Activated T-cell treated with anti-CD3 and anti-CD28 coated beads, Interleukin-2, amount 50 U/mL, for 24 hours (primary cell): ENCODE data around the gene NDRG4.

ENCODE experiments used
- DNase-seq: peaks from one replicate; pipeline ENCODE4 v3.0.0-alpha.2; 2020
- H3K27ac Mint-ChIP-seq: 2 replicates; pipeline ENCODE4 v1.8.0; 2020; ENCODE audit warnings: mild to moderate bottlenecking, mixed read lengths
- H3K27me3 Mint-ChIP-seq: 2 replicates; pipeline ENCODE4 v1.8.0; 2020; ENCODE audit warnings: mixed read lengths
- H3K36me3 Mint-ChIP-seq: 2 replicates; pipeline ENCODE4 v1.8.0; 2020; ENCODE audit warnings: low read depth, mixed read lengths
- H3K4me1 Mint-ChIP-seq: 2 replicates; pipeline ENCODE4 v1.8.0; 2020; ENCODE audit warnings: low read depth, mixed read lengths
- H3K4me3 Mint-ChIP-seq: 2 replicates; pipeline ENCODE4 v1.8.0; 2020; ENCODE audit warnings: mild to moderate bottlenecking, moderate library complexity, mixed read lengths
- H3K9me3 Mint-ChIP-seq: 2 replicates; pipeline ENCODE4 v1.8.0; 2020; ENCODE audit warnings: mixed read lengths

Gene NDRG4

GRCh38 chr16:58499615-58500351 is at the start of gene NDRG4:
Gene NDRG4, plus strand, starts transcription at chr16:58500143. Its CDS starts 106 bp downstream, at chr16:58500249.
- Mint-ChIP-seq H3K36me3 (no peaks in the 10 kb centered on the region), H3K4me1 (peaks cover 25% of the 10 kb centered on the region), H3K27me3 (peaks cover 24% of the 10 kb centered on the region), H3K9me3 (no peaks in the 10 kb centered on the region), H3K4me3 (peak within 1 kb of the TSS; percentile 68), H3K27ac (no peak within 1 kb of the TSS)
- peak; percentile 54 for DNase-seq

GRCh38 chr16:58450590-58450989 is 49.4 kb upstream of the NDRG4 start:
- Mint-ChIP-seq H3K27me3 (peaks cover 12% of the 10 kb centered on the region), H3K27ac (no peak overlapping the region), H3K4me1 (peaks cover 1% of the 10 kb centered on the region), H3K9me3 (no peaks in the 10 kb centered on the region), H3K36me3 (no peaks in the 10 kb centered on the region), H3K4me3 (no peak overlapping the region)
- DNase-seq: no peak

- H3K27ac Mint-ChIP-seq: no peak overlapping the region
- no peak overlapping the region for H3K4me3 Mint-ChIP-seq
- DNase-seq: no peak
- no peaks in the 10 kb centered on the region for H3K9me3 Mint-ChIP-seq
- peaks cover 12% of the 10 kb centered on the region for H3K27me3 Mint-ChIP-seq
- H3K36me3 Mint-ChIP-seq: no peaks in the 10 kb centered on the region
- peaks cover 1% of the 10 kb centered on the region for H3K4me1 Mint-ChIP-seq
Measured at GRCh38 chr16:58451265-58451689, 48.7 kb upstream of the NDRG4 start.

- no peak overlapping the region for H3K27ac Mint-ChIP-seq
- H3K9me3 Mint-ChIP-seq: no peaks in the 10 kb centered on the region
- peaks cover 1% of the 10 kb centered on the region for H3K4me1 Mint-ChIP-seq
- no peak for DNase-seq
- no peak overlapping the region for H3K4me3 Mint-ChIP-seq
- peaks cover 12% of the 10 kb centered on the region for H3K27me3 Mint-ChIP-seq
- H3K36me3 Mint-ChIP-seq: no peaks in the 10 kb centered on the region
Measured at GRCh38 chr16:58451945-58452401, 48.0 kb upstream of the NDRG4 start.

GRCh38 chr16:58452640-58453039 is 47.3 kb upstream of the NDRG4 start:
- Mint-ChIP-seq H3K27ac (no peak overlapping the region), H3K27me3 (peaks cover 12% of the 10 kb centered on the region), H3K4me3 (no peak overlapping the region), H3K9me3 (no peaks in the 10 kb centered on the region), H3K36me3 (no peaks in the 10 kb centered on the region), H3K4me1 (peaks cover 1% of the 10 kb centered on the region)
- DNase-seq: no peak

GRCh38 chr16:58454178-58454577 is 45.8 kb upstream of the NDRG4 start:
- no peaks in the 10 kb centered on the region for H3K36me3 Mint-ChIP-seq
- DNase-seq: no peak
- peaks cover 12% of the 10 kb centered on the region for H3K27me3 Mint-ChIP-seq
- no peak overlapping the region for H3K27ac Mint-ChIP-seq
- H3K4me1 Mint-ChIP-seq: peaks cover 5% of the 10 kb centered on the region
- no peak overlapping the region for H3K4me3 Mint-ChIP-seq
- no peaks in the 10 kb centered on the region for H3K9me3 Mint-ChIP-seq

- Mint-ChIP-seq H3K36me3 (no peaks in the 10 kb centered on the region), H3K9me3 (no peaks in the 10 kb centered on the region), H3K4me1 (peaks cover 10% of the 10 kb centered on the region), H3K4me3 (no peak overlapping the region), H3K27me3 (peaks cover 12% of the 10 kb centered on the region), H3K27ac (no peak overlapping the region)
- no peak for DNase-seq
Measured at GRCh38 chr16:58454856-58455255, 45.1 kb upstream of the NDRG4 start.

GRCh38 chr16:58455750-58456149 is 44.2 kb upstream of the NDRG4 start:
- H3K9me3 Mint-ChIP-seq: no peaks in the 10 kb centered on the region
- H3K4me1 Mint-ChIP-seq: peaks cover 10% of the 10 kb centered on the region
- DNase-seq: no peak
- H3K4me3 Mint-ChIP-seq: no peak overlapping the region
- H3K27me3 Mint-ChIP-seq: peaks cover 14% of the 10 kb centered on the region
- no peak overlapping the region for H3K27ac Mint-ChIP-seq
- H3K36me3 Mint-ChIP-seq: no peaks in the 10 kb centered on the region

GRCh38 chr16:58456193-58456592 is 43.8 kb upstream of the NDRG4 start:
- Mint-ChIP-seq H3K27ac (no peak overlapping the region), H3K36me3 (no peaks in the 10 kb centered on the region), H3K27me3 (peaks cover 18% of the 10 kb centered on the region), H3K9me3 (no peaks in the 10 kb centered on the region), H3K4me1 (peaks cover 10% of the 10 kb centered on the region), H3K4me3 (no peak overlapping the region)
- no peak for DNase-seq

GRCh38 chr16:58458606-58459343 is 41.2 kb upstream of the NDRG4 start:
- Mint-ChIP-seq H3K4me1 (peaks cover 10% of the 10 kb centered on the region), H3K36me3 (no peaks in the 10 kb centered on the region), H3K4me3 (no peak overlapping the region), H3K27ac (peak overlapping the region; percentile 5), H3K9me3 (no peaks in the 10 kb centered on the region), H3K27me3 (peaks cover 35% of the 10 kb centered on the region)
- no peak for DNase-seq

GRCh38 chr16:58459344-58460218 is 40.4 kb upstream of the NDRG4 start:
- no peaks in the 10 kb centered on the region for H3K36me3 Mint-ChIP-seq
- H3K27me3 Mint-ChIP-seq: peaks cover 33% of the 10 kb centered on the region
- H3K4me3 Mint-ChIP-seq: no peak overlapping the region
- peak overlapping the region; percentile 5 for H3K27ac Mint-ChIP-seq
- peak; percentile 52 for DNase-seq
- H3K9me3 Mint-ChIP-seq: no peaks in the 10 kb centered on the region
- peaks cover 12% of the 10 kb centered on the region for H3K4me1 Mint-ChIP-seq

- no peak overlapping the region for H3K4me3 Mint-ChIP-seq
- DNase-seq: no peak
- H3K4me1 Mint-ChIP-seq: peaks cover 14% of the 10 kb centered on the region
- no peaks in the 10 kb centered on the region for H3K36me3 Mint-ChIP-seq
- H3K27me3 Mint-ChIP-seq: peaks cover 34% of the 10 kb centered on the region
- no peaks in the 10 kb centered on the region for H3K9me3 Mint-ChIP-seq
- H3K27ac Mint-ChIP-seq: no peak overlapping the region
Measured at GRCh38 chr16:58460219-58460610, 39.7 kb upstream of the NDRG4 start.

- Mint-ChIP-seq H3K9me3 (no peaks in the 10 kb centered on the region), H3K27me3 (peaks cover 43% of the 10 kb centered on the region), H3K4me3 (no peak overlapping the region), H3K27ac (no peak overlapping the region), H3K4me1 (peaks cover 14% of the 10 kb centered on the region), H3K36me3 (no peaks in the 10 kb centered on the region)
- DNase-seq: no peak
Measured at GRCh38 chr16:58461056-58461455, 38.9 kb upstream of the NDRG4 start.

- peaks cover 14% of the 10 kb centered on the region for H3K4me1 Mint-ChIP-seq
- no peaks in the 10 kb centered on the region for H3K36me3 Mint-ChIP-seq
- no peaks in the 10 kb centered on the region for H3K9me3 Mint-ChIP-seq
- no peak for DNase-seq
- no peak overlapping the region for H3K27ac Mint-ChIP-seq
- peaks cover 49% of the 10 kb centered on the region for H3K27me3 Mint-ChIP-seq
- no peak overlapping the region for H3K4me3 Mint-ChIP-seq
Measured at GRCh38 chr16:58461640-58462039, 38.3 kb upstream of the NDRG4 start.
